NCI-H1092 treated with DMSO at 0.1 percent for 48 hours (cell line): ENCODE data around the gene TMEM256.

ENCODE experiments used
- DNase-seq: peaks from one replicate; lab custom pipeline; 2025; lab: John Stamatoyannopoulos, UW

Gene TMEM256

GRCh38 chr17:7407485-7408251 is 3.8 kb upstream of the TMEM256 start, which contains the start of gene NLGN2:
TSS of gene NLGN2 (plus strand) at chr17:7407845. CDS start at chr17:7408256, 411 bp downstream.
- DNase-seq = no peak

- DNase-seq = no peak
Observed at GRCh38 chr17:7407082-7407481, 3.2 kb upstream of the TMEM256 start.

- DNase-seq = no peak
Observed at GRCh38 chr17:7406235-7406825, 2.4 kb upstream of the TMEM256 start.

GRCh38 chr17:7405350-7406234 is 1.7 kb upstream of the TMEM256 start:
- no peak for DNase-seq

GRCh38 chr17:7404737-7405349 is 946 bp upstream of the TMEM256 start:
- DNase-seq = peak; percentile 8

- peak; percentile 76 for DNase-seq
Observed at GRCh38 chr17:7403727-7403976, 245 bp downstream of the TMEM256 start.

GRCh38 chr17:7403043-7403726 is 712 bp downstream of the TMEM256 start:
- DNase-seq = peak; percentile 54

- DNase-seq = no peak
Observed at GRCh38 chr17:7398612-7399011, 5.3 kb downstream of the TMEM256 start.

GRCh38 chr17:7396147-7396546 is 7.8 kb downstream of the TMEM256 start:
- no peak for DNase-seq

- peak; percentile 60 for DNase-seq
Observed at GRCh38 chr17:7394452-7395191, 9.3 kb downstream of the TMEM256 start, which contains the start of gene PLSCR3. TSS of gene PLSCR3 (minus strand) at chr17:7394525. CDS start at chr17:7394110, 415 bp downstream.

GRCh38 chr17:7393613-7394451 is 10.1 kb downstream of the TMEM256 start:
- DNase-seq = peak; percentile 50

- DNase-seq = no peak
Observed at GRCh38 chr17:7392696-7393612, 10.9 kb downstream of the TMEM256 start.

- no peak for DNase-seq
Observed at GRCh38 chr17:7391307-7391706, 12.6 kb downstream of the TMEM256 start.

- no peak for DNase-seq
Observed at GRCh38 chr17:7389924-7390910, 13.7 kb downstream of the TMEM256 start.

GRCh38 chr17:7388856-7389255 is 15.0 kb downstream of the TMEM256 start:
- no peak for DNase-seq

GRCh38 chr17:7384489-7385081 is 19.3 kb downstream of the TMEM256 start:
- no peak for DNase-seq

GRCh38 chr17:7383742-7384488 is 20.0 kb downstream of the TMEM256 start:
- peak; percentile 33 for DNase-seq
